ENCODE results near the gene MAD2L1BP.

The MAD2L1BP gene

DNA sequence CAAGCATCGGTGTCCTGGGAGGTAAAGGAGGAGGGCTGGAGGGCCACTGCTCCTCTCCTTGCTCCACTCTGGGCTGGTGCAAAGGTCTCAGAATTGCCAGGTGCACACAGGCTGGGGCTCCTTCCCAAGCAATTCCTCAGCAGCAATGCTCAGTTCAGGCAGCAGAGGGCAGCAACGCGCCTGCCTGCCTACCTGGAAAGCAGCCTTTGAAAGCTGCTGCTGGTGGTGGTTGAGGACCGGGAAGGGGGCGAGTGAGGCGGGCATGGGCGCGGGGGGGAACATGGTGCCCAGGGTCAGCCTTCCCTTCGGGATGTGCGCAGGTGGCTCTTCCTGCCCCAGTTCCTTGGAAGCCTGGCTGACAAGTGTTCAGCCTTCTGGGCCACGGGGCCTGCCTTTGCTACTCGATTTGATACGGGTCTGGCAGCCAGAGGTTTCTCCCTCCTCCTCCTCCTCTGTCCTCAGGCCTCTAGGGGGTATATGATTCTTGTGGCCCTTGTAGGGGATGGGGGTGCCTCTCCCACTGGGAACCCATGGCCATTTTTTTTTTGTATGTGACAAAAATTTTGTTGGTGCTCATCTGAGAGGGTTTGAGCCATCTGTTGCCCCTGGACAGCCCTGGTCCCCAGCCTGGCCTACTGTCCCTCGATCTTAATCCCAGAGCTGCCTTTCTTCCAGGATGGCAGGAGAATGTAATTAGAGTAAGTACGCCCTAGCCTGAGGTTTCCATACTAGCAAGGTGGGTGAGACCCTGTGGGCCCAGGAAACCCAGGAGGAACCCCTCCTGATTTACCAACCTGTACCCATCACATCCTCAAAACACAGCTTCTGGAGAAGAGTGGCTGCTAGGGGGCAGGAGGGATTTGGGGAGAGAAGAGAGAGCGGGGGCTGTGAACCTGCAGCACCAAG lies 31.9 kb downstream of the MAD2L1BP start:
- DNase-seq = no peak

- peak; percentile 75 for DNase-seq
Observed at GRCh38 chr6:43668151-43669028, 32.8 kb downstream of the MAD2L1BP start.

- DNase-seq = no peak
Observed at GRCh38 chr6:43669050-43669921, 33.6 kb downstream of the MAD2L1BP start.

DNA sequence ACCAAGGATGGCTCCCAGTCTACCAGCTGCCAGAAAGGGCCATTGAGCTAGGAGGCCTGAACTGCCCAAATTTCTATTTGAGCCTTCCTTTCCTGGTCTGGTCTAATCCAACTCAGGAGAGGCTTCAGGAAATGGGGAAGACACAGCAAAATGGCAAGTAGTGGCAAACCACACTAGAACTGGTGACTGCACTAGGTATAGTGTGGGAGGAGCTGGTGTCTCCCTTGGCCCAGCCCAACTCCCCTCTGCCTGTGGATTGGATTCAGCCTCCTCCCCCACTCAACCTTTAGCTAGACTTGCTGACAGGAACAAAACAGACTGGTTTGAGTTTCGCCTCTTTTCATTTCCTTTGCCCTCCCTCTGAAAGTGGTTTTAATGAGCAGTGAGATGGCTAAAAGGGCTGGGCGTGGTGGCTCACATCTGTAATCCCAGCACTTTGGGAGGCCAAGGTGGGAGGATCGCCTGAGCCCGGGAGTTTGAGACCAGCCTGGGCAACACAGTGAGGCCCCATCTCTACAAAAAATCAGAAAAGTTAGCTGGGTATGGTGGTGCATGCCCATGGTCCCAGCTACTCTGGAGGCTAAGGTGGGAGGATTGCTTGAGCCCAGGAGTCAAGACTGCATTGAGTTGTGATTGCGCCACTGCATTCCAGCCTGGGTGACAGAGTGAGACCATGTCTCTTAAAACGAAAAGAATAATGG lies 34.4 kb downstream of the MAD2L1BP start:
- DNase-seq = no peak

DNA sequence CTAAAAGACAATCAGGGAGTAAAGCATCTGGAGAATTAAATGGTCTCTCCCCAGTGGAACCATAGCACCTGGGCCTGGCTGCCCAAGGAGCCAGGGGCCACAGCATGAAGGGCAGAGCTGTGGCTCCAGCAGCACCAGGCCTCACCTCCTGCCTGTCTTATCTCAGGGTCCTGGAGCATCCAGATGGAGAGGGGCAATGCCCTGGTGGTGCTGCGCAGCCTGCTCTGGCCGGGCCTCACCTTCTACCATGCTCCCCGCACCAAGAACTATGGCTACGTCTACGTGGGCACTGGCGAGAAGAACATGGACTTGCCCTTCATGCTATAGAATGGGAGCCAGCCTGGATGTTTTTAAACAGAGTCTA lies 35.0 kb downstream of the MAD2L1BP start:
- DNase-seq = no peak

DNA sequence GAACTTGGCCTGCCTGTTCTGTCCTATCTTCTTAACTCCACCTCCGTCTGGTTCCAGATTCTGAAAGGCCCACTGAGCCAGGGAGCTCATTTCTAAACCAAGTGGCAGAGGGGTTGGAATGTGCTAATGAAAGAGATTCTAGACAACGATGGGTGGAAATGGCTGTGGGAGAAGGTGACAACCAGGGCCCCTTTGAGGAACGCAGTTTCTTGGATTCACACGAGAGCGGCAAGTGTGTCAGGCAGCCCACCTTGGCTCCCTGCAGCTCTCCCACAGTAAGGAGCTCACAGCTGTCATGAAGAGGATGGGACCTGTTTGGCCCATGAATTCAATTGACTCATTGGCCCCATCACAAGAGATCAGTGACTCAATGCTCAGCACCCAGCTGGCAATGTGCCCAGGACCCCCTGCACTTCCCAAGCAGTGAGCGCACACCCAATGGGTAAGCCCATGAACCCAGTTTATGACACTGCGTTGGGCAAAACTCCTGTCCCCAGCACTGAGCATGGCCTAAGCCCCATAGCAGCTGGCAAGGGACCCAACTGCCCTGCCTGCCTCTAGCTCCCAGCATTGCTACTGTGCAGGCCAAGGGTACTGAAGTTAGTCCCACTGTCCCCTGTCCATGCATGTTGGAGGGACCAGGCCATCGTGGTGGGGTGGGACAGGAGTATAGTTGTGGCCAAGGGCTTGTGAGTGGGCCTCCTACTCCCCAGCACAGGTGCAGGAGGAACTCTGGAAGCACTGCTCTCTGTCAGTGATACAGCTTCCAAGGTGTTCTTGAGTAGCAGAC lies 35.6 kb downstream of the MAD2L1BP start:
- no peak for DNase-seq

- no peak for DNase-seq
Observed at GRCh38 chr6:43671801-43672690, 36.4 kb downstream of the MAD2L1BP start.

DNA sequence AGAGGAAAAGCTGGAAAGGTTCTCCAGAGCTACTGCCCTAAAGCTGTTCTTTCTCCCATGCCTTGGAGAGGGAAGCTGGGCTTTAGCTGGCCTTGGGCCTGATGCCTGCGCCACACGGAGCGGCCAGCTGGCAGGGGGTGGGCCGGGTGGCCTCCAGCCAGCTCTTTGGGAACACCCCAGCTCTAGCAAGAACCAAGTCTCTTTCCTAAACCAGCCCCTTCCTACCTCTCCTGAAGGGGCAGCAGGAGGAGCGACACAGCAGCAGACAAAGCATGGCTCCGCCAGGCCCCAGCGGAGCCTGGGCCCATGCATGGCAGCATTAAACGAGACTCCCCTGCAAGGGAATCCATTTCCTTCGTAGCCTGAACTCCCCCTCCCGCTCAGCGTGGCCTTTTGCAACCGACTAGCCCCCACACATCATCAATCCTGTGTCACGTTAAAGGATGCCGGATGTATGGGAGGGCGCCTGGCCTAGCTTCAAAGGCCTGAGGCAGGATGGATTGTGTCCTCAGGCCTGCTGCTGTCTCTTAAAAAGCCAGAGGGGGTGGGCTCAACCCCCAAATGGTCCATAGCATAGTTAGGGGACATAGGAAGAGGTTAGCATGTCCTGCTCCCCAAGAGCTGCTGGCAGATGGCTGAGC lies 37.9 kb downstream of the MAD2L1BP start:
- DNase-seq = no peak

DNA sequence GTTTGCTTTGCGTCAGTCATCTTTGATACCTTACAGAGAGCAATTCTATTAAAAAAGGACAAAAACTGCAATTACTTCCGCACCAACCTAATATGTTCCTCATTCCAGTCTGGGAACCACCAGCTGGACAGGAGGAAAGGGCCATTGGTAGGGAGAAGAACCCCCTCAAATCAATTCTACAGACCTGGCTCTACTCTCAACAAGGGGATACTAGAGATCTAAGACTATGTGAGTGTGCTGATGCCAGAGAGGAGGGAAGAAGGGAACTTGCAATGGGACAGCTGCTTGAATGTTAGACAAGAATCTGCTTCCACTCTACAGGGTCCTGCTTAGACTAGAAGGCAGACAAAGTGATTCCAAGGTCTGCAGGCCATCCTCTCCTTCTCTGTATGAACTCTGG lies 38.7 kb downstream of the MAD2L1BP start:
- no peak for DNase-seq

- no peak for DNase-seq
Observed at GRCh38 chr6:43674921-43675320, 39.3 kb downstream of the MAD2L1BP start.

DNA sequence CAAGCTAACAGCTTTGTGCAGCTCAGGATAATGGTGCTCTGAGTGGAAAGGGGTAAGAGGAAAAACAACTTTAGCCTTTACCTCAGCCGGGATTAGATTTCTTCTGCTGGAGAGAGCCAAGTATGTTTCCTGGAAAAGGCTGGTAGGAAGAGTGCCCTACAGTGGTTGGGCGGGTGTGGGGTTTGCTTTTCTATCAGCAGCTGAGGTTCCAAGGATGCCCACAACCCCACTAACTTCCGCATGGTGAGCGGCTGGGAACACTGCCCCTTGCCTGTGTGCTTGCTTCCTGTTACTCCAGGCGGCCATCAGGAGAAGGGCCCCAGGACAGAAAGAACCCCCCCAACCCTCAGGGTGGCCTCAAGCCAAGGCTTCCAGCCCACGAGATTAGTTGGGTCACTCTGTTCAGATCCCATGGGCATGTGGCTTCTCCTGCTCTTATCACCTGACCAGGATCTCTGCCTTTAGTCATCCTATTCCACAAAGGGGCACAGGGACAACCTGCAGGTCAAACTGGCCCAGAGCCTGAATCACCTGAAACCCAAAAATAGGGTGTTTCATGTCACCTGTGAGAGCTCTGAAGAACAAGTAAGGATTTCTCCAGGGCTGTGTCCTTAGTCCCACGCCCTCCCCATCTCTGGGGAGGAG lies 41.4 kb downstream of the MAD2L1BP start:
- no peak for DNase-seq

GRCh38 chr6:43677759-43678158 lies 42.1 kb downstream of the MAD2L1BP start:
- no peak for DNase-seq

GRCh38 chr6:43678341-43678740 lies 42.7 kb downstream of the MAD2L1BP start:
- no peak for DNase-seq

GRCh38 chr6:43679057-43679456 lies 43.4 kb downstream of the MAD2L1BP start:
- no peak for DNase-seq

GRCh38 chr6:43680308-43681200 lies 44.9 kb downstream of the MAD2L1BP start:
- no peak for DNase-seq

GRCh38 chr6:43681303-43681702 lies 45.7 kb downstream of the MAD2L1BP start:
- DNase-seq = no peak

DNA sequence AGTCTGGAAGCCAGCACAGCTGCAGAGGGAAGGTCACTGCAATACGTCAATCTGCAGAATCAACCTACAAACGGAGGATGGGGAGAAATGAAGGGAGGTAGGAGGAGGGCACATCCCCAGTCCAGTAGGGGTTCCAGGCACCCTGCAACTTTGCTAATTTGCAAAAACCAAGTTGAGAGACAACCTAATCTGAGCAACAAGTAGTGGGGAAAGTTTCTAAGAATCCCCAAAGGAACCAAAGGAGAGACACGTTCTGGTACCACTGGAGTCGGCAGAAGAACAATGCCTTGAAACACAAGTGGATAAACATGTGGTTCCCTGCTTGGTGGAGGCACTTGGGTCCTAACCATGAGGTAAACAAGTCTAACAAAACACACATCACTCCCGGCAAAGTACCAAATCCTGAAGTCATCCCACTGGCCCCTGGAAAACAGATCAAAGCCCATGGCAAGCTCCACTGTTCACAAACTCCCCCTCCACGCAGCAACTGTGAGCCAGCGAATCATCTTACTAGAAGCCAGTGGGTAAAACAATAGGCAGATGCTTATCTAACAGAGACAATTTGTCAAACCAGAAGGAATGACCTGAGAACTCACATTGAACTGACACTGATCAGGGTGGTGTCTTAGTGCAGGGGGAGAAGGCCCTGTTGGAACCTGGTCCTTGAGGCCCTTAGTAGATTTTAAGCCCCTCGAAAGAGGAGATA lies 47.2 kb downstream of the MAD2L1BP start:
- no peak for DNase-seq
